Fibroblast of the aortic adventitia (primary cell): ENCODE results near the gene SLC22A1. TPM values are rescaled to one million over a fixed set of nuclear protein-coding genes. Genes with fewer than 3 reads are reported as not detected.

ENCODE experiments used
- DNase-seq: peaks from one replicate; pipeline ENCODE4 v3.0.0-alpha.2; 2010; ENCODE audit warnings: low read depth
- H3K4me3 ChIP-seq: 2 replicates; pipeline ENCODE4 v1.5.1; 2011; ENCODE audit warnings: low read depth, mild to moderate bottlenecking, control low read depth, low read length, moderate library complexity
- CTCF ChIP-seq: IDR thresholded peaks from 2 replicates; pipeline ENCODE4 v1.5.1; 2011; ENCODE audit warnings: mild to moderate bottlenecking, low read length, control low read depth, inconsistent platforms; ENCODE audit not compliant: insufficient read depth
- total RNA-seq: library from RNA; depleted of rRNA; stranded (reverse); fragments of >200 nt; gene quantifications from 2 replicates; pipeline ENCODE4 v1.2.3, GENCODE V29; 2012; ENCODE audit warnings: low replicate concordance

The SLC22A1 gene
- total RNA-seq, 1 donor: 0.09 TPM

GRCh38 chr6:160177220-160177619 is 55.6 kb downstream of the SLC22A1 start:
- no peak for DNase-seq
- no peak for TF ChIP-seq CTCF
- H3K4me3 ChIP-seq: no peak overlapping the region

GRCh38 chr6:160178271-160178670 is 56.7 kb downstream of the SLC22A1 start:
- DNase-seq: no peak
- no peak overlapping the region for H3K4me3 ChIP-seq
- no peak for TF ChIP-seq CTCF

- no peak for TF ChIP-seq CTCF
- DNase-seq: no peak
- no peak overlapping the region for H3K4me3 ChIP-seq
These were observed 59.1 kb downstream of the SLC22A1 start for GRCh38 chr6:160180706-160181105.

- no peak for DNase-seq
- TF ChIP-seq CTCF: no peak
- no peak overlapping the region for H3K4me3 ChIP-seq
These were observed 67.2 kb downstream of the SLC22A1 start for GRCh38 chr6:160188773-160189172.

GRCh38 chr6:160190081-160190480 is 68.5 kb downstream of the SLC22A1 start:
- DNase-seq: no peak
- no peak for TF ChIP-seq CTCF
- no peak overlapping the region for H3K4me3 ChIP-seq

- DNase-seq: no peak
- H3K4me3 ChIP-seq: no peak overlapping the region
- TF ChIP-seq CTCF: no peak
These were observed 69.4 kb downstream of the SLC22A1 start for GRCh38 chr6:160190973-160191372.

- DNase-seq: no peak
- no peak overlapping the region for H3K4me3 ChIP-seq
- no peak for TF ChIP-seq CTCF
These were observed 71.2 kb downstream of the SLC22A1 start for GRCh38 chr6:160192840-160193239.
